HepG2 (cell line): ENCODE measurements around the gene KLHDC2. TPM values are rescaled to one million over a fixed set of nuclear protein-coding genes. Genes with fewer than 3 reads are reported as not detected.
A peak's percentile ranks its signal among the peaks of the same experiment; 100 is the strongest.

Source experiments
- AHR ChIP-seq: IDR thresholded peaks from 2 replicates; pipeline ENCODE4 v1.6.1; 2018; ENCODE audit warnings: missing genetic modification reagents, missing compliant biosample characterization
- ETV5 ChIP-seq: IDR thresholded peaks from 2 replicates; pipeline ENCODE4 v1.6.1; 2018; ENCODE audit warnings: missing biosample characterization, missing genetic modification reagents, inconsistent platforms, borderline replicate concordance
- ETV6 ChIP-seq: sonication (generic); formaldehyde crosslinking; conservative IDR thresholded peaks from 2 replicates; pipeline ENCODE4 v1.4.0; 2020; ENCODE audit warnings: missing genetic modification reagents
- FOXC1 ChIP-seq: sonication (generic); formaldehyde crosslinking; IDR thresholded peaks from 2 replicates; pipeline ENCODE4 v1.8.0; 2022; ENCODE audit warnings: mild to moderate bottlenecking, missing genetic modification reagents, borderline replicate concordance
- HDAC6 ChIP-seq: fragments of 200-600 bp; sonication (generic); IDR thresholded peaks from 2 replicates; pipeline ENCODE4 v1.7.0; 2017; ENCODE audit warnings: mild to moderate bottlenecking, antibody characterized with exemption, low read length, low read depth
- HMG20A ChIP-seq: IDR thresholded peaks from 2 replicates; pipeline ENCODE4 v1.6.1; 2016; ENCODE audit warnings: borderline replicate concordance
- NFE2L1 ChIP-seq: sonication (generic); formaldehyde crosslinking; IDR thresholded peaks from 2 replicates; pipeline ENCODE4 v1.4.0; 2020; ENCODE audit warnings: missing genetic modification reagents, mild to moderate bottlenecking, borderline replicate concordance
- ZIK1 ChIP-seq: sonication (generic); formaldehyde crosslinking; IDR thresholded peaks from 2 replicates; pipeline ENCODE4 v1.5.0; 2020; ENCODE audit warnings: mild to moderate bottlenecking, low read depth, missing genetic modification reagents, borderline replicate concordance
- ZNF12 ChIP-seq: sonication (generic); formaldehyde crosslinking; IDR thresholded peaks from 2 replicates; pipeline ENCODE4 v1.5.0; 2020; ENCODE audit warnings: missing genetic modification reagents
- ZNF160 ChIP-seq: sonication (generic); formaldehyde crosslinking; IDR thresholded peaks from 2 replicates; pipeline ENCODE4 v1.8.0; 2022; ENCODE audit warnings: mild to moderate bottlenecking, inconsistent platforms, missing genetic modification reagents
- ZNF207 ChIP-seq: fragments of 450-650 bp; IDR thresholded peaks from 2 replicates; pipeline ENCODE4 v1.6.1; 2016; ENCODE audit warnings: antibody characterized with exemption, borderline replicate concordance
- ZNF572 ChIP-seq: sonication (generic); formaldehyde crosslinking; IDR thresholded peaks from 2 replicates; pipeline ENCODE4 v1.5.1; 2020; ENCODE audit warnings: mild to moderate bottlenecking, missing genetic modification reagents
- ZNF615 ChIP-seq: sonication (generic); formaldehyde crosslinking; IDR thresholded peaks from 2 replicates; pipeline ENCODE4 v1.5.0; 2020; ENCODE audit warnings: mild to moderate bottlenecking, missing genetic modification reagents, borderline replicate concordance
- ZSCAN20 ChIP-seq: sonication (generic); formaldehyde crosslinking; IDR thresholded peaks from 2 replicates; pipeline ENCODE4 v1.4.0; 2020; ENCODE audit warnings: missing genetic modification reagents, mild to moderate bottlenecking, borderline replicate concordance
- polyA plus RNA-seq, 8 experiments: library from polyadenylated mRNA; depleted of rRNA in 3 of 8; stranded (reverse) in 7 of 8; unstranded in 1 of 8; fragments of >200 nt; fragmentation: Illumina TruSeq in 4 of 8; extraction: Trizol in 4 of 8; gene quantifications; 2 replicates each; pipeline versions ENCODE4 v1.2.1 to v1.2.3, GENCODE V29; 2011 to 2016; ENCODE audit warnings: low read depth in 4 of 8, missing spikeins in 1 of 8, mixed read lengths in 1 of 8; ENCODE audit not compliant: insufficient read depth in 1 of 8
- total RNA-seq, 5 experiments: library from RNA; depleted of rRNA; stranded (reverse); fragments of >200 nt; fragmentation: Illumina TruSeq; extraction: Trizol; gene quantifications; 2 replicates each; pipeline ENCODE4 v1.2.3, GENCODE V29; 2016; ENCODE audit warnings: low read depth in 1 of 5
- TF ChIP-seq, protein P1 (sequence below): sonication (generic); formaldehyde crosslinking; IDR thresholded peaks from 2 replicates; pipeline ENCODE4 v1.4.0; 2020; ENCODE audit warnings: low read depth, mild to moderate bottlenecking, missing genetic modification reagents
- TF ChIP-seq, protein P2 (sequence below): sonication (generic); formaldehyde crosslinking; IDR thresholded peaks from 2 replicates; pipeline ENCODE4 v1.4.0; 2020; ENCODE audit warnings: missing genetic modification reagents
- TF ChIP-seq, protein P3 (sequence below): sonication (generic); formaldehyde crosslinking; IDR thresholded peaks from 2 replicates; pipeline ENCODE4 v1.8.1; 2023; ENCODE audit warnings: mild to moderate bottlenecking, missing genetic modification reagents
- TF ChIP-seq, protein P4 (sequence below): sonication (generic); formaldehyde crosslinking; IDR thresholded peaks from 2 replicates; pipeline ENCODE4 v1.4.0; 2020; ENCODE audit warnings: mild to moderate bottlenecking, missing genetic modification reagents, borderline replicate concordance
- TF ChIP-seq, protein P5 (sequence below): sonication (generic); formaldehyde crosslinking; IDR thresholded peaks from 2 replicates; pipeline ENCODE4 v1.4.0; 2020; ENCODE audit warnings: mild to moderate bottlenecking, missing genetic modification reagents

KLHDC2 gene
- total and polyA plus RNA-seq, 2 of the 13 experiments (the other 11 are each of a cell fraction or from before 2014, with no cell fraction given) = 95.5 to 170 TPM

DNA sequence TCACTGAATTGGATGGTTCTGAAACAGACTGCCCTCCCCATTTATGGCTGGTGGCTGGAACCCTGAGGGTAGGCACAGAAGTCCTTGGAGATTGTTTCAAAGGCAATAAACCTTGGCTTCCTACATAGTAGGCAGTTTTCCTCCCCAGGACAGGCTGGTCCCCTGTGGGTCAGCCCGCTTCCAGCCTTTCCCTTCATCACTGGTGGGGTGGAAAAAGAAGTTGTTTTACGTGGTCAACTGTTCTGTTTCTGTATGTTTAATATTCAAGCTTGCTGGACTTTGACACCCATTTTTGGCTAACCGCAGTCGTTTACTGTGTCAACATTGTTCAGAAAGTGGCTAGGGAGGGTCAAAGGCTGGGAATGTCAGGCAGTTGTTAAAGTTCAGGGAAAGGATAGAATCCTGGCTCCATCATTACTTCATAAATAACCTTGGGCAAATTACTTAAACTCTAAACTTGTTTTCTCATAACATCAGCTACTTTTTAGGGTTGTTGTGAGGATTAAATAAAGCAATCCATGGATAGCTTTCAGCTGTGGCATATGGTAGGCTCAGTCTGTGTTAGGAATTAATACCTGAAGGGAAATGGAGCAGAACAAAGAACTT lies 2.4 kb downstream of the KLHDC2 start (continued):
- TF ChIP-seq ETV6 (CRISPR knock-in tag) (no peak), HMG20A (CRISPR knock-in tag) (peak; percentile 89; the same call in 1 of the 2 replicates), AHR (CRISPR knock-in tag) (no peak; the same call in 1 of the 2 replicates), ZNF12 (CRISPR knock-in tag) (peak; percentile 45; the same call in 1 of the 2 replicates), ZNF160 (CRISPR knock-in tag) (peak; percentile 43; the same call in 1 of the 2 replicates), ZNF615 (CRISPR knock-in tag) (no peak), ZSCAN20 (CRISPR knock-in tag) (no peak), HDAC6 (no peak), NFE2L1 (CRISPR knock-in tag) (no peak), ZNF572 (no peak), ZIK1 (no peak), FOXC1 (CRISPR knock-in tag) (peak; percentile 73), ZNF207 (no peak), ETV5 (CRISPR knock-in tag) (peak; percentile 58; the same call in 1 of the 2 replicates)
- TF ChIP-seq, protein P1, sequence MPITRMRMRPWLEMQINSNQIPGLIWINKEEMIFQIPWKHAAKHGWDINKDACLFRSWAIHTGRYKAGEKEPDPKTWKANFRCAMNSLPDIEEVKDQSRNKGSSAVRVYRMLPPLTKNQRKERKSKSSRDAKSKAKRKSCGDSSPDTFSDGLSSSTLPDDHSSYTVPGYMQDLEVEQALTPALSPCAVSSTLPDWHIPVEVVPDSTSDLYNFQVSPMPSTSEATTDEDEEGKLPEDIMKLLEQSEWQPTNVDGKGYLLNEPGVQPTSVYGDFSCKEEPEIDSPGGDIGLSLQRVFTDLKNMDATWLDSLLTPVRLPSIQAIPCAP = no peak
- TF ChIP-seq, protein P2, sequence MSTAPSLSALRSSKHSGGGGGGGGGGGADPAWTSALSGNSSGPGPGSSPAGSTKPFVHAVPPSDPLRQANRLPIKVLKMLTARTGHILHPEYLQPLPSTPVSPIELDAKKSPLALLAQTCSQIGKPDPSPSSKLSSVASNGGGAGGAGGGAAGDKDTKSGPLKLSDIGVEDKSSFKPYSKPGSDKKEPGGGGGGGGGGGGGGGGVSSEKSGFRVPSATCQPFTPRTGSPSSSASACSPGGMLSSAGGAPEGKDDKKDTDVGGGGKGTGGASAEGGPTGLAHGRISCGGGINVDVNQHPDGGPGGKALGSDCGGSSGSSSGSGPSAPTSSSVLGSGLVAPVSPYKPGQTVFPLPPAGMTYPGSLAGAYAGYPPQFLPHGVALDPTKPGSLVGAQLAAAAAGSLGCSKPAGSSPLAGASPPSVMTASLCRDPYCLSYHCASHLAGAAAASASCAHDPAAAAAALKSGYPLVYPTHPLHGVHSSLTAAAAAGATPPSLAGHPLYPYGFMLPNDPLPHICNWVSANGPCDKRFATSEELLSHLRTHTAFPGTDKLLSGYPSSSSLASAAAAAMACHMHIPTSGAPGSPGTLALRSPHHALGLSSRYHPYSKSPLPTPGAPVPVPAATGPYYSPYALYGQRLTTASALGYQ (CRISPR knock-in tag) = peak; percentile 86; the same call in 1 of the 2 replicates
- TF ChIP-seq, protein P3, sequence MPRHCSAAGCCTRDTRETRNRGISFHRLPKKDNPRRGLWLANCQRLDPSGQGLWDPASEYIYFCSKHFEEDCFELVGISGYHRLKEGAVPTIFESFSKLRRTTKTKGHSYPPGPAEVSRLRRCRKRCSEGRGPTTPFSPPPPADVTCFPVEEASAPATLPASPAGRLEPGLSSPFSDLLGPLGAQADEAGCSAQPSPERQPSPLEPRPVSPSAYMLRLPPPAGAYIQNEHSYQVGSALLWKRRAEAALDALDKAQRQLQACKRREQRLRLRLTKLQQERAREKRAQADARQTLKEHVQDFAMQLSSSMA (CRISPR knock-in tag) = no peak
- TF ChIP-seq, protein P4, sequence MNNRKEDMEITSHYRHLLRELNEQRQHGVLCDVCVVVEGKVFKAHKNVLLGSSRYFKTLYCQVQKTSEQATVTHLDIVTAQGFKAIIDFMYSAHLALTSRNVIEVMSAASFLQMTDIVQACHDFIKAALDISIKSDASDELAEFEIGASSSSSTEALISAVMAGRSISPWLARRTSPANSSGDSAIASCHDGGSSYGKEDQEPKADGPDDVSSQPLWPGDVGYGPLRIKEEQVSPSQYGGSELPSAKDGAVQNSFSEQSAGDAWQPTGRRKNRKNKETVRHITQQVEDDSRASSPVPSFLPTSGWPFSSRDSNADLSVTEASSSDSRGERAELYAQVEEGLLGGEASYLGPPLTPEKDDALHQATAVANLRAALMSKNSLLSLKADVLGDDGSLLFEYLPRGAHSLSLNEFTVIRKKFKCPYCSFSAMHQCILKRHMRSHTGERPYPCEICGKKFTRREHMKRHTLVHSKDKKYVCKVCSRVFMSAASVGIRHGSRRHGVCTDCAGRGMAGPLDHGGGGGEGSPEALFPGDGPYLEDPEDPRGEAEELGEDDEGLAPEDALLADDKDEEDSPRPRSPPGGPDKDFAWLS (CRISPR knock-in tag) = no peak
- TF ChIP-seq, protein P5, sequence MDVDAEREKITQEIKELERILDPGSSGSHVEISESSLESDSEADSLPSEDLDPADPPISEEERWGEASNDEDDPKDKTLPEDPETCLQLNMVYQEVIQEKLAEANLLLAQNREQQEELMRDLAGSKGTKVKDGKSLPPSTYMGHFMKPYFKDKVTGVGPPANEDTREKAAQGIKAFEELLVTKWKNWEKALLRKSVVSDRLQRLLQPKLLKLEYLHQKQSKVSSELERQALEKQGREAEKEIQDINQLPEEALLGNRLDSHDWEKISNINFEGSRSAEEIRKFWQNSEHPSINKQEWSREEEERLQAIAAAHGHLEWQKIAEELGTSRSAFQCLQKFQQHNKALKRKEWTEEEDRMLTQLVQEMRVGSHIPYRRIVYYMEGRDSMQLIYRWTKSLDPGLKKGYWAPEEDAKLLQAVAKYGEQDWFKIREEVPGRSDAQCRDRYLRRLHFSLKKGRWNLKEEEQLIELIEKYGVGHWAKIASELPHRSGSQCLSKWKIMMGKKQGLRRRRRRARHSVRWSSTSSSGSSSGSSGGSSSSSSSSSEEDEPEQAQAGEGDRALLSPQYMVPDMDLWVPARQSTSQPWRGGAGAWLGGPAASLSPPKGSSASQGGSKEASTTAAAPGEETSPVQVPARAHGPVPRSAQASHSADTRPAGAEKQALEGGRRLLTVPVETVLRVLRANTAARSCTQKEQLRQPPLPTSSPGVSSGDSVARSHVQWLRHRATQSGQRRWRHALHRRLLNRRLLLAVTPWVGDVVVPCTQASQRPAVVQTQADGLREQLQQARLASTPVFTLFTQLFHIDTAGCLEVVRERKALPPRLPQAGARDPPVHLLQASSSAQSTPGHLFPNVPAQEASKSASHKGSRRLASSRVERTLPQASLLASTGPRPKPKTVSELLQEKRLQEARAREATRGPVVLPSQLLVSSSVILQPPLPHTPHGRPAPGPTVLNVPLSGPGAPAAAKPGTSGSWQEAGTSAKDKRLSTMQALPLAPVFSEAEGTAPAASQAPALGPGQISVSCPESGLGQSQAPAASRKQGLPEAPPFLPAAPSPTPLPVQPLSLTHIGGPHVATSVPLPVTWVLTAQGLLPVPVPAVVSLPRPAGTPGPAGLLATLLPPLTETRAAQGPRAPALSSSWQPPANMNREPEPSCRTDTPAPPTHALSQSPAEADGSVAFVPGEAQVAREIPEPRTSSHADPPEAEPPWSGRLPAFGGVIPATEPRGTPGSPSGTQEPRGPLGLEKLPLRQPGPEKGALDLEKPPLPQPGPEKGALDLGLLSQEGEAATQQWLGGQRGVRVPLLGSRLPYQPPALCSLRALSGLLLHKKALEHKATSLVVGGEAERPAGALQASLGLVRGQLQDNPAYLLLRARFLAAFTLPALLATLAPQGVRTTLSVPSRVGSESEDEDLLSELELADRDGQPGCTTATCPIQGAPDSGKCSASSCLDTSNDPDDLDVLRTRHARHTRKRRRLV (CRISPR knock-in tag) = 0 out of 2 replicates have a peak, but pooled peaks have one; percentile 24
